ENCODE data around the gene MAST2. TPM values are rescaled to one million over a fixed set of nuclear protein-coding genes. Genes with fewer than 3 reads are reported as not detected.
"Not testable (repeated sequence)": the region's sequence is repeated elsewhere in the genome, so short reads cannot be mapped to it uniquely, and the experiment has no call there.

The MAST2 gene
- total RNA-seq, 2 experiments from 2014 or later, result 25.7 to 27.9 TPM

DNA sequence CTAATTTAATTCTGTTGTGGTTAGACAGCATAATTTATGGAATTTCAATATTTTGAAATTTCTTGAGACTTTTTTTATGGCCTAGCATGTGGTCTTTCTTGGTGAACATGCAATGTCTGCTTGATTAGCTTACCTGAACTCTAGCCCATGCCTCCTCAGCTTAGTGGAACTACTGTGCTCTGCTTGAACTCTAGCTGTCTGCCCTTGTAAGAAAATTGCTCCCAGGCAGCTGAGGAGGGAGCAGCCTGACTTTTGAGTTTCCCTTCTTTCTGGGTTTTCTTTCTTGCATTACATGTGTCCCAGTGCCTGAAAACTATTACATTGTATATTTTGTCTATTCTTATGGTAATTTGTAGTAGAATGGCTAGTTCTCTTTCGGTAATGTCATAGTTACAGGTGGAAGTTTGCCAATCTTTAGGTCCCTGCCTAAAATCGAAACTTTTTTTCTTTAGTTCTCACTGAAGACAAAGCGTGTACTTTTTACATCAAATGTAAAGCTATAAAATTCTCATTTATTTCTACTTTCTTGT is 105.3 kb downstream of the MAST2 start:
- ChIA-PET CTCF (no interaction called here), POLR2A (no interaction called here)
- Mint-ChIP-seq H3K36me3 (ENCODE audit: low read depth) (no peaks in the 10 kb centered on the region), H3K4me3 (no peak overlapping the region), H3K27ac (no peak overlapping the region), H3K27me3 (ENCODE audit: low read depth) (no peaks in the 10 kb centered on the region), H3K9me3 (ENCODE audit: insufficient read depth) (no peaks in the 10 kb centered on the region), H3K4me1 (ENCODE audit: low read depth) (no peaks in the 10 kb centered on the region)
- ATAC-seq, result no peak
- DNase-seq, result no peak

DNA sequence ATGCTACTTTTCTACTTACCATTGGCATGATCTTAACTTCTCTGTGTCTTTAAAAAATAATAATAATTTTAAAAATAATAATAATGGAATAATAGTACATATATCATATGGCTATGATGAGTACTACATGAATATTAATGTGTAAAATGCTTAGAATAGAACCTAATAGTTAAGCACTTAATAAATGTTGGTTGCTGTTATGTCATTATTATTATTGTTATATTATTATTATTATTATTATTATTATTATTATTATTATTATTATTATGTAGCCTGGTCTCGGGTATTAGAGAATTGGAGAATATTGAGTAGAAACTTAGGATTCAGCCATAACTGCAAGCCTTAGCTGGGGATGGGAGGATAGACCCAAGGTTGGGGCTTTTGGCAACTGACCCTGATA is 108.2 kb downstream of the MAST2 start:
- no peak overlapping the region for H3K27ac Mint-ChIP-seq
- ChIA-PET CTCF (no interaction called here), POLR2A (no interaction called here)
- H3K4me1 Mint-ChIP-seq (ENCODE audit: low read depth), result no peaks in the 10 kb centered on the region
- ATAC-seq (no peak), DNase-seq (no peak)
- H3K4me3 Mint-ChIP-seq, result no peak overlapping the region
- H3K36me3 Mint-ChIP-seq (ENCODE audit: low read depth), result no peaks in the 10 kb centered on the region
- H3K27me3 Mint-ChIP-seq (ENCODE audit: low read depth), result no peaks in the 10 kb centered on the region
- H3K9me3 Mint-ChIP-seq (ENCODE audit: insufficient read depth), result no peaks in the 10 kb centered on the region

DNA sequence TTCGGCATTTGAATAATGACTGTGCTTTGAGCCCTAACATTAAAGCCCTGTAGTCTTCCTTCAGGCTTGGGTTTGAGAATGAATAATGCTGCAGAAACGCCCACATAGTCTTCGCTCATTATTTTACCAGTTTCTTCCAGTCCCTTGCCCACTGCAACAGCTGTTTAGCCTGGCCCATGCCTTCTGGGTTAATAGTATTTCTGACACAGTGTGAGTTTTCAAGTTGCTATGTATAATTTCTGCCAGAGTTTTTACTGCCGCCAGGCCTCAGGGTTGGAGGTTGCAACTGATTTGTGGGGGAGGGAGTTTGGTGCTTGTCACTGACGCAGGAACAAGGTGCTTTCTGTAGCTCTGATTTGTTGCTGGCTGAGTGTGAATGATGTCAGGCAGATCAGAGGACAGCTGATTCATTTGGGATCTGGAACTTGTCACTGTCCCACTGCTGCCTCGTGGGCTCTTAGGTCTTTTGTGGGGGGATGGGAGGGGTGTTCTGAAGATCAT is 109.8 kb downstream of the MAST2 start:
- peaks cover 3% of the 10 kb centered on the region for H3K36me3 Mint-ChIP-seq (ENCODE audit: low read depth)
- CTCF ChIA-PET, result no interaction called here
- no peaks in the 10 kb centered on the region for H3K9me3 Mint-ChIP-seq (ENCODE audit: insufficient read depth)
- no peak for DNase-seq
- no peaks in the 10 kb centered on the region for H3K4me1 Mint-ChIP-seq (ENCODE audit: low read depth)
- no peak overlapping the region for H3K4me3 Mint-ChIP-seq
- no peak overlapping the region for H3K27ac Mint-ChIP-seq
- H3K27me3 Mint-ChIP-seq (ENCODE audit: low read depth), result no peaks in the 10 kb centered on the region
- POLR2A ChIA-PET, result interaction anchor here (0.9 kb wide), 1 partner anchor 8 kb away, joined by 3 read pairs; no protein-coding TSS in a partner anchor
- no peak for ATAC-seq

DNA sequence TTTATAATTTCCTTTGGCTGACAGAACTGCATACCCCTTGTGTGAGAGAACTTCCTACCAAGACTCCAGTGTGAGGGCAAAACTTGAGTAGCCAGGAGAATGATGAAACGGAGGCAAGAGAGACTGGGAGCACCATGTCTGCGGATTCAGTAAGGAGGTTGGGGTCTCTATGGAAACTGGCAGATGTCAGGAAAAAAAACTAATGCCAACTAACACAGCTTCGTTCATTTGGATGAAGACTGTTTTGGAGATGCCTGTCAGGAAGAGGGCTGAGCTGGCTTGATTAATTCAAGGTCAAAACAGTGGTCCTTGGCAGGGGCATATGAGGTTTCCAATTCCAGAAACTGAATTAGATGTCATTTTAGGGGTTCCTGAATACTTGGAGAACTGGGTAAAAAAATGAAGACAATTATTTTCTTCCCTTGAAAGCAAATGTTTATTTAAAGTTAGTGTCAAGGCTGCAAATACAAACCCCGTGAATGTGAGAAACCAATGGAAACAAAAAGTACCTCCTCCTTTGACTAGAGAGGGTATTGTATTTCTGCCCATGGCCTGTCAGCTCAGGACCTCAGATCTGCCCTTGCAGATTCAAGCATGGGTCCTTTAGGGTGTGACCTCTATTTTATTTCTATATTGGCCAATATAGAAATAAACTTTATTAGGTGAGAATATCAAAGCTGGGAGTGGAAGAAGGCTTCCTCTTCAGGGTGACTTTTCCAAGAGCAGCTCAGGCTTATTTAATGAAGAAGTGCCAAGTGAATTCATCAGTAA is 110.5 kb downstream of the MAST2 start:
- CTCF ChIA-PET, result interaction anchor here (1.2 kb wide), 1 partner anchor 310 kb away, joined by 3 read pairs; no protein-coding TSS in a partner anchor
- H3K9me3 Mint-ChIP-seq (ENCODE audit: insufficient read depth), result no peaks in the 10 kb centered on the region
- H3K36me3 Mint-ChIP-seq (ENCODE audit: low read depth), result peaks cover 3% of the 10 kb centered on the region
- DNase-seq (no peak), ATAC-seq (no peak)
- H3K4me1 Mint-ChIP-seq (ENCODE audit: low read depth), result no peaks in the 10 kb centered on the region
- POLR2A ChIA-PET, result no interaction called here
- H3K27ac Mint-ChIP-seq, result no peak overlapping the region
- H3K4me3 Mint-ChIP-seq, result no peak overlapping the region
- no peaks in the 10 kb centered on the region for H3K27me3 Mint-ChIP-seq (ENCODE audit: low read depth)

DNA sequence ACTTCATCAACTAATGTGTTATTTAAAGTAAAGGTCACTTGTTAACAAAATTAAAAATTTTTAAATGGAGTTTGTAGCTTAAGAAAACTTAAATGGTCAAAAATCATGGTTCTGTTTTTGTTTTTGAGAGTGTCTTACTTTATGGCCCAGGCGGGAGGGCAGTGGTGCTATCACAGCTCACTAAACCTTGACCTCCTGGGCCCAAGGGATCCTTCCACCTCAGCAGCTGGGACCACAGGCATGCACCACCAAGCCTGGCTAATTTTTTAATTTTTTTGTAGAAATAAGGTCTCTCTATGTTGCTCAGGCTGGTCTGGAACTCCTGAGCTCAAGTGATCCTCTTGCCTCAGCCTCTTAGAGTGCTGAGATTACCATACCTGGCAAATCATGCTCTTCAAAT is 111.4 kb downstream of the MAST2 start:
- CTCF ChIA-PET, result interaction anchor here (1.2 kb wide), 1 partner anchor 309 kb away, joined by 3 read pairs; no protein-coding TSS in a partner anchor
- peaks cover 3% of the 10 kb centered on the region for H3K36me3 Mint-ChIP-seq (ENCODE audit: low read depth)

DNA sequence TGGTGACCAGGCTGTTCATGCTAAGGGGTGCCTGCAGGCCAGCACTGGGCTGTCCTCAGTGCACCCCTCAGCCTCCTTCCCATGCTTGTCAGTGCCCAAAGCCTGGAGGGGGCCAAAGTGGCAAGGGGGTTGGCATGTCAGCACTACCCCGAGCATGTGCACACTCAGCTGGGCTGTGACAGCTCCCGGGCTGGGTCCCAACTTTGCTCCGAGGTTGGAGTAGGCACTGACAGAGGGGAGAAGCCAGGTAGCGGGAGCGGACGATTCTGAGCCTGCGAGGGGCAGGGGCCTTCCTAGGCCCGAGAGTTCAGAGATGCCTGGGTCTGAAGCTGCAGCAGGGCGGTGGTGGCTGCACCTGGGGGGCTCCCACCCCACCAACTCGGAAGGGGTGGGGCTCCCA is 119.0 kb downstream of the MAST2 start:
- Mint-ChIP-seq H3K9me3 (ENCODE audit: insufficient read depth) (no peaks in the 10 kb centered on the region), H3K4me1 (ENCODE audit: low read depth) (no peaks in the 10 kb centered on the region), H3K4me3 (no peak overlapping the region), H3K36me3 (ENCODE audit: low read depth) (peaks cover under 1% of the 10 kb centered on the region), H3K27ac (no peak overlapping the region), H3K27me3 (ENCODE audit: low read depth) (no peaks in the 10 kb centered on the region)
- ChIA-PET CTCF (no interaction called here), POLR2A (no interaction called here)
- DNase-seq, result no peak
- ATAC-seq, result no peak

More for the DNA sequence above, 111.4 kb downstream of the MAST2 start:
- no peak for DNase-seq
- Mint-ChIP-seq H3K9me3 (ENCODE audit: insufficient read depth) (no peaks in the 10 kb centered on the region), H3K27me3 (ENCODE audit: low read depth) (no peaks in the 10 kb centered on the region), H3K4me1 (ENCODE audit: low read depth) (no peaks in the 10 kb centered on the region), H3K4me3 (no peak overlapping the region), H3K27ac (no peak overlapping the region)
- no peak for ATAC-seq
- POLR2A ChIA-PET, result no interaction called here

DNA sequence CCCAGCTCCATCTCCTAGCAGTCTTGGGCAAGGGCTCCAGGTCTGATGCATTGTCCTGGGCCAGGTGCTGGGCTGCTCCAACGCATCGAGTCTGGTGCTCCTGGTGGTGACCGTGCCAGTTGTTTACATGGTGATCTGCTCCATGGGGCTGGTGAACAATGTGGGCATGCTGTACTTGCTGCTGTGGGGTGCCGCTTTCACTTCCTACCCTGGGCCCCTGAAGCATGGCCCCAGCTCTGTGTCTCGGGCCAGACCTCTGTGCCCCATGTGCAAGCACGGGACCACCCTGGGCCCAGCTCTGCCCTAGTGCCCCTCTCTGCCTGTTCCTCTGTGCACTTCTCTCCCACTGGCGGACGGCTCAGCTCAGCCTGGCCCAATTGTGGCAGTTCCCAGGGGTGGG is 119.4 kb downstream of the MAST2 start:
- Mint-ChIP-seq H3K36me3 (ENCODE audit: low read depth) (no peaks in the 10 kb centered on the region), H3K27me3 (ENCODE audit: low read depth) (no peaks in the 10 kb centered on the region), H3K9me3 (ENCODE audit: insufficient read depth) (no peaks in the 10 kb centered on the region), H3K4me1 (ENCODE audit: low read depth) (no peaks in the 10 kb centered on the region), H3K4me3 (no peak overlapping the region), H3K27ac (no peak overlapping the region)
- DNase-seq, result no peak
- ATAC-seq, result no peak
- ChIA-PET CTCF (no interaction called here), POLR2A (no interaction called here)

DNA sequence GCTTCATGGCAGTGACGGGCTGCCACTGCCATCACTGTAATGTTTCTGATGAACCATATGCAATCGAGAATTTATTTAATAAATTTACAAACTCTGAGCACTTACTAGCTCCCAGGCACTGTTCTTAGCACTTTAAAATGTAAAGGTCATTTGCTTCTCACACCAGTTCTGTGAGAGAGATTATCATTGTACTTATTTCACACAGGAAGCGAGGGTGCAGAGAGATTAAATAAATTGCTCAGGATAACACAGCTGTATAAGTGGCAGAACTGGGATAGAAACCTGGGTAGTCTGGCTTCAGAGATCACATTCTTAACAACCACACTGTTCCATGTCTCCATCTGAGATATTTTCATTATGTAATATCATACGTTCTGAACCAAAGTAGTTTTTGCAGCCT is 119.9 kb downstream of the MAST2 start:
- POLR2A ChIA-PET, result no interaction called here
- no peak for DNase-seq
- H3K27me3 Mint-ChIP-seq (ENCODE audit: low read depth), result no peaks in the 10 kb centered on the region
- CTCF ChIA-PET, result no interaction called here
- no peak overlapping the region for H3K4me3 Mint-ChIP-seq
- no peaks in the 10 kb centered on the region for H3K4me1 Mint-ChIP-seq (ENCODE audit: low read depth)
- H3K9me3 Mint-ChIP-seq (ENCODE audit: insufficient read depth), result no peaks in the 10 kb centered on the region
- H3K36me3 Mint-ChIP-seq (ENCODE audit: low read depth), result no peaks in the 10 kb centered on the region
- H3K27ac Mint-ChIP-seq, result no peak overlapping the region
- no peak for ATAC-seq

DNA sequence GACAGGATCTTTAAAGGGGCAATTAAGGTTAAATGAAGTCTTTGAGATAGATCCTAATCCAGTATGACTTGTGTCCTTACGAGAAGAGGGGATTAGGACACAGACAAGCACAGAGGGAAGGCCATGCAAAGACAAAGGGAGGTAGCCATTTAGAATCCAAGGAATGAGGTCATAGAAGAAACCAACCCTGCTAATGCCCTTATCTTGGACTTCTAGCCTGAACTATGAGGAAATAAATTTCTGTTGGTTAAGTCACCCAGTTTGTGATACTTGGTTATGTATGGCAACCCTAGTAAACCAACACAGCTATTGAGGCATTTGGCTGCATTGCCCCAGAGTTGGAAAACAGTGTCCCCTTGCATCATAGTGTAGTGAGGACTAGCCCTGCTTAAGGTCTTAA is 121.3 kb downstream of the MAST2 start:
- Mint-ChIP-seq H3K9me3 (ENCODE audit: insufficient read depth) (no peaks in the 10 kb centered on the region), H3K27ac (no peak overlapping the region), H3K4me3 (no peak overlapping the region), H3K4me1 (ENCODE audit: low read depth) (peaks cover 7% of the 10 kb centered on the region), H3K36me3 (ENCODE audit: low read depth) (no peaks in the 10 kb centered on the region), H3K27me3 (ENCODE audit: low read depth) (no peaks in the 10 kb centered on the region)
- ChIA-PET CTCF (no interaction called here), POLR2A (no interaction called here)
- DNase-seq (no peak), ATAC-seq (no peak)

DNA sequence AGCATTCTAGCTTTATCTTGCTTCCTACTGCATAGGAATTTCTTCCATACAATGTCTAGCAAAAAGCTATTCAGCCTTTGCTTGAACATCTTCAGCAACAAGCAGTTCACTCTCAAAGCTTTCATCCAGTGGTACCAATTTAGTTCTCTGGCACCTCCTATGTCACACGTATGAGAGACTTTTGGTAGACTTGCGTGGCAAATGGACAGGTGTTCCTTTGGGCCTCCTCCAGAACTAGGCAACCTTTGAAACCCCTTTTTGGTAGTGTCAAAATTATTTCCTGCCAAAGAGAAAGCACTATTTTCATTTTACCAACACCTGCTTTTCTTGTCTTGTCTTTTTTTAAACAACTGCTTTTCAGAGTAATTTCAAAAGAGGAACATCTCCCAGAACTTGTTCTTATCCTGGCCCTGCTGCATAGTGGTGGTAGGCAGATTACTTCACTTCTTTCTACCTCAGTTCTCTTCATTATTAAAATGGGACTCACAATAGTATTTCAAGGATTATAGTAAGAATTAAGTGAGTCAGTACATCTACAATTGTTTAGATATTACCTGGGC is 122.4 kb downstream of the MAST2 start:
- ATAC-seq (no peak), DNase-seq (no peak)
- no peaks in the 10 kb centered on the region for H3K27me3 Mint-ChIP-seq (ENCODE audit: low read depth)
- ChIA-PET CTCF (no interaction called here), POLR2A (no interaction called here)
- no peaks in the 10 kb centered on the region for H3K36me3 Mint-ChIP-seq (ENCODE audit: low read depth)
- no peaks in the 10 kb centered on the region for H3K9me3 Mint-ChIP-seq (ENCODE audit: insufficient read depth)
- H3K4me3 Mint-ChIP-seq, result no peak overlapping the region
- H3K27ac Mint-ChIP-seq, result no peak overlapping the region
- H3K4me1 Mint-ChIP-seq (ENCODE audit: low read depth), result peaks cover 7% of the 10 kb centered on the region

DNA sequence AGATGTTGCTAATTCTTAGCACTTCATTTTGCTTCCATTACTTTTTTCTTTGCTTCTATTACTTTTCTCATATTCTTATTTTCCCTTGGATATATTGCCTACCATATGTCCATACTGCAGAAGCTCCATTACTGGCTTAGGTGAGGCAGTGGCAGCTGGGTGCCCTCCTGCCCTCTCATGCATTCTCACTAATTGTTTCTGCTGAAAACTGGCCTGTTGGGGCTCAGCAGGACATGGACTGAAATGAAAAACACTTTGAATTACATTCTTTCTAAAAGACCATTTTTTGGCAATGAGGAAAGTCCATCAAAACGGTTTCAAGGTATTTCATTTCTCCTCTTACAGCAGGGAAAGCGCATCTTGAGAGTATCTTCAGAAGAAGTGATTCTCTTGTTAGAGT is 122.9 kb downstream of the MAST2 start:
- ATAC-seq, result no peak
- Mint-ChIP-seq H3K4me3 (no peak overlapping the region), H3K4me1 (ENCODE audit: low read depth) (peaks cover 7% of the 10 kb centered on the region), H3K9me3 (ENCODE audit: insufficient read depth) (no peaks in the 10 kb centered on the region), H3K36me3 (ENCODE audit: low read depth) (no peaks in the 10 kb centered on the region), H3K27me3 (ENCODE audit: low read depth) (no peaks in the 10 kb centered on the region), H3K27ac (no peak overlapping the region)
- no peak for DNase-seq
- CTCF ChIA-PET, result no interaction called here
- POLR2A ChIA-PET, result no interaction called here

DNA sequence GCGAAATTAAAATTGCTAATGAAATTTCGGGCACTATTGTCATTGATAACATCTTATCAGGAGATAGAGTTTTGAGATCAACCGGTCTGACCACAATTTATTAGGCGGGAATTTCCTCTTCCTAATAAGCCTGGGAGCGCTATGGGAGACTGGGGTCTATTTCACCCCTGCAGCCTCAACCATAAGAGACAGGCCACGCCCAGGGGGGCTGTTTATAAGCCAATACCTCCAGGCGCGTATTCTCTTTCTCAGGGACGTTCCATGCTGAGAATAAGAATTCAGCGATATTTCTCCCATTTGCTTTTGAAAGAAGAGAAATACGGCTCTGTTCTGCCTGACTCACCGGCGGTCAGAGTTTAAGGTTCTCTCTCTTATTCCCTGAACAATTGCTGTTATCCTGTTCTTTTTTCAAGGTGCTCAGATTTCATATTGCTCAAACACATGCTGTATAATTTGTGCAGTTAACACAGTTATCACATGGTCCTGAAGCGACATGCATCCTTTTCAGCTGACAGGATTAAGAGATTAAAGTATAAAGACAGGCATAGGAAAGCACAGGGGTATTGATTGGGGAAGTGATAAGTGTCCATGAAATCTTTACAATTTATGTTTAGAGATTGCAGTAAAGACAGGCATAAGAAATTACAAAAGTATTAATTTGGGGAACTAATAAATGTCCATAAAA is 124.0 kb downstream of the MAST2 start:
- H3K36me3 Mint-ChIP-seq (ENCODE audit: low read depth); H3K9me3 Mint-ChIP-seq (ENCODE audit: insufficient read depth); H3K27me3 Mint-ChIP-seq (ENCODE audit: low read depth); H3K4me1 Mint-ChIP-seq (ENCODE audit: low read depth); H3K27ac Mint-ChIP-seq; CTCF ChIA-PET; DNase-seq; H3K4me3 Mint-ChIP-seq; POLR2A ChIA-PET; ATAC-seq: not testable (repeated sequence)
